Activated naive CD4-positive, alpha-beta T cell treated with anti-CD3 and anti-CD28 coated beads for 36 hours (primary cell): Measurements from ENCODE around the gene RNF214. TPM values are rescaled to one million over a fixed set of nuclear protein-coding genes. Genes with fewer than 3 reads are reported as not detected.
"Not testable (repeated sequence)": the region's sequence is repeated elsewhere in the genome, so short reads cannot be mapped to it uniquely, and the experiment has no call there.

ENCODE experiments used
- CTCF ChIA-PET: fragments of 350-600 bp; sonication (Branson Sonifier 250); formaldehyde crosslinking; loops from one replicate; lab custom pipeline; 2021; ENCODE audit warnings: antibody characterized with exemption; lab: Charles Lee
- DNase-seq: peaks from one replicate; pipeline ENCODE4 v3.0.0-alpha.2; 2020
- H3K27ac Mint-ChIP-seq: one replicate; pipeline ENCODE4 v1.8.0; 2021; ENCODE audit warnings: mild to moderate bottlenecking, mixed read lengths
- H3K27me3 Mint-ChIP-seq: one replicate; pipeline ENCODE4 v1.8.0; 2021; ENCODE audit warnings: low read depth, mixed read lengths
- H3K36me3 Mint-ChIP-seq: one replicate; pipeline ENCODE4 v1.8.0; 2021; ENCODE audit warnings: low read depth, mixed read lengths
- H3K4me1 Mint-ChIP-seq: one replicate; pipeline ENCODE4 v1.8.0; 2021; ENCODE audit warnings: low read depth, mixed read lengths
- H3K4me3 Mint-ChIP-seq: one replicate; pipeline ENCODE4 v1.8.0; 2021; ENCODE audit warnings: mild to moderate bottlenecking, moderate library complexity, mixed read lengths
- H3K9me3 Mint-ChIP-seq: one replicate; pipeline ENCODE4 v1.8.0; 2021; ENCODE audit warnings: mixed read lengths
- intact Hi-C: fragments of 100-400 bp; cut with micrococcal nuclease; formaldehyde crosslinking; loops from one replicate; pipeline ENCODE4 v1.15.1; 2023
- total RNA-seq, 2 experiments: library from RNA; stranded (reverse); gene quantifications; one replicate each; pipeline ENCODE4 v1.2.3, GENCODE V29; 2021

The RNF214 gene
- total RNA-seq, 2 experiments from 2014 or later, result 14.0 to 14.4 TPM

DNA sequence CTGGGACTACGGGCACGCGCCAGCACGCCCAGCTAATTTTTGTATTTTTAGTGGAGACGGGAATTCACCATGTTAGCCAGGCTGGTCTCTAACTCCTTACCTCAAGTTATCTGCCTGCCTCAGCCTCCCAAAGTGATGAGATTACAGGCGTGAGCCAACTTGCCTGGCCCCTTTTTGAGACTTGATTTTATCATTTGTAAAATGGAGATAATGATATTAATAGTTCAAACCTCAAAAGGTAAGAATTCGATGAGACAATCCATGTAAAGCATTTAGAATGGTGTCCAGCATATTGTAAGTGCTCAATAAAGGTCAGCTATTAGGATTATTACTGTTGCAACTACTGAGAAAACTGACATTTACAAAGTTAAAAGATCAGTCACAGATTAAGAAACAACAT, 86.3 kb downstream of the RNF214 start:
- Mint-ChIP-seq H3K27me3 (peaks cover 29% of the 10 kb centered on the region), H3K27ac (no peak overlapping the region), H3K4me3 (no peak overlapping the region), H3K4me1 (peaks cover 6% of the 10 kb centered on the region), H3K9me3 (no peaks in the 10 kb centered on the region), H3K36me3 (no peaks in the 10 kb centered on the region)
- CTCF ChIA-PET, result interaction anchor here (0.7 kb wide), 1 partner anchor 39 kb away, joined by 3 read pairs; no protein-coding TSS in a partner anchor
- intact Hi-C loops, result no loop called here
- no peak for DNase-seq

DNA sequence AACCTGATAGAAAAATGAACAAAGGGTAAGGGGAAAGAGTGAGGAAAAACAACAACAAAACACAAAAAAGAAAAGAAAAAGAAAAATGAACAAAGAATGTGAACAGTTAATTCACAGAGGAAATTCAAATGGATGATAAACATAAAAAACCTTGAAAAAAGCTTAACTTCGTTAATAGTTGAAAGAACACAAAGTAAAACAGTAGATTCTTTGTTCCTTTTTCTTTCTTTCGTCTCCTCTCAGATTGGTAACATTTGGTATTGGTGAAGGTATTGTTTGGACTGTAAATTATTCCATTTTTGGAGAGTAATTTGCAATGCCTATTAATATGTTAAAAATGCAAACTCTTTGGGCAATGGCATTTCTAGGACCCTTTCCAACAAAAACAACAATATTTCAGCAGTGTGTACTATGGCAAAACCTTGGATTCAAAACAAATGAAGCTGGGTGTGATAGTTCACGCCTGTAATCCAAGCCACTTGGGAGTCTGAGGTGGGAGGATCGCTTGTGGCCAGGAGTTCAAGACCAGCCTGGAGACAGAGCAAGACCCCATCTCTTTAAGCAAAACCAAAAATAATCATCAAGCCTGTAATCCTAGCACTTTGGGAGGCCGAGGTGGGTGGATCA, 86.9 kb downstream of the RNF214 start:
- no peak for DNase-seq
- H3K4me1 Mint-ChIP-seq, result peaks cover 6% of the 10 kb centered on the region
- no peak overlapping the region for H3K4me3 Mint-ChIP-seq
- no peaks in the 10 kb centered on the region for H3K36me3 Mint-ChIP-seq
- H3K27me3 Mint-ChIP-seq, result peaks cover 23% of the 10 kb centered on the region
- intact Hi-C loops, result no loop called here
- H3K27ac Mint-ChIP-seq, result no peak overlapping the region
- no peaks in the 10 kb centered on the region for H3K9me3 Mint-ChIP-seq
- CTCF ChIA-PET, result interaction anchor here (0.7 kb wide), 1 partner anchor 614 kb away, joined by 3 read pairs; no protein-coding TSS in a partner anchor

DNA sequence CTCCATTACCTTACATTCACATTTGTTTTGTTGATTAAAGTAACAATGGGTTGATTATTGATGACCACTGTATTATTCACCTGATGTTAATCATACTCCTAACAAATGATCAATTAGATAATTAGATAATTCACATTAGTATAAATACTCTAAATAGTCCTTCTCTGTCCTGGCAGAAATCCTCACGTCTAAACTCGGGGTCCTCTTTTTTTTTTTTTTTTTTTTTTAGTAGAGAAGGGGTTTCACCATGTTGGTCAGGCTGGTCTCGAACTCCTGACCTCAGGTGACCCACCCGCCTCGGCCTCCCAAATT, 94.7 kb downstream of the RNF214 start:
- CTCF ChIA-PET, H3K27me3 Mint-ChIP-seq, H3K36me3 Mint-ChIP-seq, H3K27ac Mint-ChIP-seq, H3K4me1 Mint-ChIP-seq, DNase-seq, H3K9me3 Mint-ChIP-seq: not testable (repeated sequence)
- intact Hi-C loops, result loop anchor here (1.0 to 10.0 kb wide), 7 partner anchors 11 to 1880 kb away; partner anchors contain the start of genes BACE1, CBL, PAFAH1B2 and SIDT2
- H3K4me3 Mint-ChIP-seq, result peak overlapping the region; percentile 61

DNA sequence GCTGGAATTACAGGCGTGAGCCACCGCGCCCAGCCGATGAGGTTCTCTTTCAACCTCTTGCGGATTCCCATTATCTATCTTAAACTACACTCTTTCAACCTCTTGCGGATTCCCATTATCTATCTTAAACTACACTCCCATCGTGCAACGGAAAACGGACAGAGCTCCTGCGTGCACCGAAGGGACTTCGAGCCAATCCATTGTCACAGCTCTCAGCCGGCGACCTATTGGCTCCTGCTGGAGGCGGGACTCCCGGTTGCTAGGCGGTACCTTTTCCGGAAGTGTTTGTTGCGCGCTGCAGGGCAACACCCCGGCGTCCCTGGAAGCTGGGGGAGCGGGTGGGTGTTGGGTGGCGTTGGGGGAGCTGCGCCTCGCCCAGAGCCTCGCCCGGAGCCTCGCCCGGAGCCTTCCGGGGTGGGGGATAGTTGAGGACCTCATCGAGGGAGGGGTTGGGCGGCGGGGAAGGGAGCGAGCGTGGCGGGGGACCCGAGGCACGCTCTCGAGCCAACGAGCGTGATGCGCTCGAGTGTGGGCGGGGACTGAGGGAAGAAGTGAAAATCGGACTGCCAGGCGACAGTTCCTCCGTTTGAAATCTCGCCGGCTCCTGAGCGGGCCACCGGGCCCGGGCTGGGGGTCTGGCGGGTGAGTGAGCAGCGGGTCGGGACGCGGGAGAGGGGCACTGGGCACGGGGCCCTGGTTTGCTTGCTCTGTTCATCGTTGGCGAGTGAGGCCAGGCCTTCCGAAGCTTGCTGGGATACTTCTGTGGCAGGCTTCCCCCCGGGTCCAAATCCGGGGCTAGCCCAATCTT, 95.3 kb downstream of the RNF214 start, which contains the start of gene CEP164:
Gene CEP164, plus strand, starts transcription at position 288 of the 808 bp plus-strand sequence. CDS start 10,733 bp downstream, outside the sequence.
- Mint-ChIP-seq H3K9me3 (no peaks in the 10 kb centered on the region), H3K36me3 (no peaks in the 10 kb centered on the region), H3K27me3 (no peaks in the 10 kb centered on the region), H3K4me1 (peaks cover 3% of the 10 kb centered on the region), H3K4me3 (peak within 1 kb of the TSS; percentile 61), H3K27ac (peak within 1 kb of the TSS; percentile 71)
- CTCF ChIA-PET, result interaction anchor here (1.2 kb wide), 2 partner anchors 97 to 101 kb away, joined by 3 to 6 read pairs; no protein-coding TSS in a partner anchor
- intact Hi-C loops, result loop anchor here (1.0 to 10.0 kb wide), 7 partner anchors 11 to 1880 kb away; partner anchors contain the start of genes BACE1, CBL, PAFAH1B2 and SIDT2
- peak; percentile 97 for DNase-seq

DNA sequence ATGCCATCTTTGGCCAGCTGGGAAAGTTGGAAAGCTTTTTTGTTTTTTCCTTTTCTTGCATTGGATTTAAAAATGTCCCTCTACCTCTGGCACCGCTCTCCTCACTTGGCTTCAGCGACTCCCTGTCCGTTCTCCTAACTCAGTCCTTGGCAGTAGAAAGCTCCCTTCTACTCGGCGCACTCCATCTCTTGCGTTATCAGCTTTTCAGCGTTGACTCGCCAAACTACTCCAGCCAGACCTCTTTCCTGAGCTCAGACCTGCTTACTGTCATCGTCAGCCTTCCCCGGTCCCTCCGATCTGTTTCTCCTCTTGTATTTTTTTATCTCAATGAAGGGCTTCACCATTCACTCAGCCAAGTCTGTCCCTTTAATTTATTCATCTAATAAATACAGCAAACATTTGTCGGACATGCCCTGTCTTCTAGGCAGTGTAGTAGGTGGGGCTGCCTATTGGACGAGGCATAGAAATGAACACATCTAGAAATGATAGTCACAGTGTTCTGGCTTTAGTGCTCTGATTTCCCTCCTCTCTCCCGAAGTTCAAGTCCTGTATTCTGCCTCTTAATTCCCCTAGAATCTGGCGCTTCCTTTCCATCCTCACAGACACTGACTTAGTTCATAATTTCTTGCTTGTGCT, 96.0 kb downstream of the RNF214 start:
- CTCF ChIA-PET, result interaction anchor here (1.2 kb wide), 2 partner anchors 98 to 102 kb away, joined by 3 to 6 read pairs; no protein-coding TSS in a partner anchor
- Mint-ChIP-seq H3K4me1 (peaks cover 3% of the 10 kb centered on the region), H3K4me3 (no peak overlapping the region), H3K36me3 (no peaks in the 10 kb centered on the region), H3K27ac (no peak overlapping the region), H3K9me3 (no peaks in the 10 kb centered on the region), H3K27me3 (no peaks in the 10 kb centered on the region)
- intact Hi-C loops, result loop anchor here (5.0 to 10.0 kb wide), 2 partner anchors 184 to 1879 kb away; partner anchors contain the start of genes CBL and PAFAH1B2
- DNase-seq, result peak; percentile 18

DNA sequence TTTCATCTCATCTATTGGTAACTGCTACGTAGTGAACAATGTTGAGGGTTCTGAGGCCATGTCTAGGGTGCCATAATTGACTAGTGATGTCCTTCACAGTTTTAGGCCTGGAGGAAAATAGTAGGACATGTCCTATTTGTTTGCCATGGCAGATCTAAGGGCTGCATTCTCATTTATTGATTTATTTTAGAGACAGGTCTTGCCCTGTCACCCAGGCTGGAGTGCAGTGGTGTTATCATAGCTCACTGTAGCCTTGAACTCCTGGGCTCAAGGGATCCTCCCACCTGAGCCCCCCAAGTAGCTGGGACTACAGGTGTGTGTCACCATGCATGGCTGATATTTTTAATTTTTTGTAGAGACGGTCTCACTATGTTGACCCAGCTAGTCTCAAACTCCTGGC, 100.4 kb downstream of the RNF214 start:
- no peaks in the 10 kb centered on the region for H3K9me3 Mint-ChIP-seq
- CTCF ChIA-PET, result no interaction called here
- no peaks in the 10 kb centered on the region for H3K27me3 Mint-ChIP-seq
- peaks cover 3% of the 10 kb centered on the region for H3K4me1 Mint-ChIP-seq
- intact Hi-C loops, result no loop called here
- H3K27ac Mint-ChIP-seq, result no peak overlapping the region
- no peak for DNase-seq
- no peak overlapping the region for H3K4me3 Mint-ChIP-seq
- peaks cover 2% of the 10 kb centered on the region for H3K36me3 Mint-ChIP-seq

DNA sequence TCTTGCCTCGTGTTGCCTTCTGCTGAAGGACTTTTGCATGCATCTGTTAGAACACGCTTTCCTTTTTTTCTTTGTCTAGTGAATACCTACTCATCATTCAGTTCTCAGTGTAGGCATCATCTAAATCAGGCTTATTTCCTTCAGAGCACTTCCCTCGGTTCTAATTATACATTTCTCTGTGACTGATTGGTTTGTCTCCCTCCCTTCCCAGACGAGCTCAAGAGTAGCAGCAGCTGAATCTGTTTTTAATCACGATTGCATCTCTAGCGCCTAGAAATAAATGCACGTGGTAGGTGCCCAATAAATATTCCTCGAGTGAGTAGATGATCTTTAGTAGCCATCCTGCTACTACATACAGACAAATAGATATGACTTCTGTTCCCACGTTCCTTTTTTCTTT, 101.4 kb downstream of the RNF214 start:
- no peaks in the 10 kb centered on the region for H3K9me3 Mint-ChIP-seq
- no peaks in the 10 kb centered on the region for H3K27me3 Mint-ChIP-seq
- CTCF ChIA-PET, result no interaction called here
- intact Hi-C loops, result no loop called here
- no peak for DNase-seq
- H3K36me3 Mint-ChIP-seq, result peaks cover 4% of the 10 kb centered on the region
- H3K27ac Mint-ChIP-seq, result no peak overlapping the region
- no peak overlapping the region for H3K4me3 Mint-ChIP-seq
- H3K4me1 Mint-ChIP-seq, result peaks cover 3% of the 10 kb centered on the region

DNA sequence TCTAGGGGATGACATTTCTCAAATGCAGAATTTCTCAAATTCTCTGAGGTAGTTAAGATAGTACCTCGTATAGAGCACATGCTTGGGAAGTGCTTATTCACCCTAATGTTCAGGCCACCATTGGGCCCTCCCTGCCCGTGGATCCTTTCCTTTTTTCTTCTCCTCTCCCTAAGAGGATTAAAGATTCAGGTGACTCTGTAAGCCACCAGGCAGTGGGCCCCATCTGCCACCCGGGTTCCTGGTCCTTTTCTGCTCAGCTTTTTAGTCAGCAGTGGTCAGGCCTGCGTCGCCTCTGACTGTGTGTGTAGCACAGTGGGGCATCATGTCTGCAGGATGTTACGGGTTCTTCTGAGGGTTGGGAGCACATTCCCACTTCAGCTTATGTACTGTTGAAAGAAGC, 102.4 kb downstream of the RNF214 start:
- no peak for DNase-seq
- Mint-ChIP-seq H3K27me3 (no peaks in the 10 kb centered on the region), H3K4me3 (no peak overlapping the region), H3K27ac (no peak overlapping the region), H3K9me3 (no peaks in the 10 kb centered on the region), H3K36me3 (peaks cover 4% of the 10 kb centered on the region), H3K4me1 (peaks cover 3% of the 10 kb centered on the region)
- intact Hi-C loops, result no loop called here
- CTCF ChIA-PET, result interaction anchor here (1.1 kb wide), 1 partner anchor 91 kb away, joined by 4 read pairs; no protein-coding TSS in a partner anchor

DNA sequence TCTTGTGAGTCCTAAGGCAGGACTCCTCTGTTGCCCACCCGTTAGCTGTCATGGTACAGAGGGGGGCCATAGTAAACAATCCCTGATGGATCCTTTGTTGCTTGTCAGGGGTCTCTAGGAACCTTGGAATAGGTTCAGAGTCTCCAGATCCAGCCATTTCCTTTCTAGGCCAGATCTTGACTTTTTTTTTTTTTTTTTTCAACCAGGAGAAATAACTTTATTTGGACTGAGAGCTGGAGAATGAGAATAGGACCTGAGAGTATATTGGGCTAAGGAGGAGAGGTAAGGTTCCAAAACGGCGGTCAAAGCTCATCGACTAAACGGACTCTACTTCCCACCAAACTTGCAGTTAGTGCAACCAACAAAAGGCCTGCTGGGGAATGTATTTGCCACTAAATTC, 102.9 kb downstream of the RNF214 start:
- Mint-ChIP-seq H3K27ac (no peak overlapping the region), H3K9me3 (no peaks in the 10 kb centered on the region), H3K4me1 (no peaks in the 10 kb centered on the region), H3K4me3 (no peak overlapping the region), H3K36me3 (peaks cover 8% of the 10 kb centered on the region), H3K27me3 (no peaks in the 10 kb centered on the region)
- CTCF ChIA-PET, result interaction anchor here (1.1 kb wide), 1 partner anchor 91 kb away, joined by 4 read pairs; no protein-coding TSS in a partner anchor
- no peak for DNase-seq
- intact Hi-C loops, result no loop called here

Other genes with a start within 250 kb of the RNF214 start
- gene SIK3, start 134.2 kb upstream of the RNF214 start, total RNA-seq, result 10 to 100 TPM; 13.8 to 15.7 TPM
- 10 to 100 TPM; 43.7 to 44.3 TPM for gene PAFAH1B2, start 88.4 kb upstream of the RNF214 start, total RNA-seq
- 10 to 100 TPM; 23.9 to 25.6 TPM for gene SIDT2, start 53.9 kb upstream of the RNF214 start, total RNA-seq
- 1 to 10 TPM; 2.1 to 2.2 TPM for gene TAGLN, start 33.3 kb upstream of the RNF214 start, total RNA-seq
- 10 to 100 TPM; 97.6 to 97.9 TPM for gene PCSK7, start 598 bp upstream of the RNF214 start, total RNA-seq
- gene BACE1-AS, start 58.7 kb downstream of the RNF214 start, total RNA-seq, result 1 to 10 TPM; 2.8 to 3.0 TPM
- gene BACE1, start 83.6 kb downstream of the RNF214 start, total RNA-seq, result under 1 TPM; 0.62 TPM
- gene CEP164, start 95.2 kb downstream of the RNF214 start, total RNA-seq, result 10 to 100 TPM; 23.9 to 24.6 TPM